Thyroid gland (tissue), 4 donors: ENCODE results near the gene PPP2R3A.

Experiments
- CTCF ChIP-seq, 6 experiments: fragments of 200-600 bp in 3 of 6; fragments of 450-650 bp in 3 of 6; sonication (generic) in 3 of 6; IDR thresholded peaks; one replicate each; pipeline ENCODE4 v1.5.1; 2016 to 2019; ENCODE audit warnings: antibody characterized with exemption in 6 of 6, mild to moderate bottlenecking in 2 of 6, inconsistent platforms in 1 of 6, moderate library complexity in 1 of 6
- POLR2A ChIP-seq, 2 donors: fragments of 450-650 bp; IDR thresholded peaks; one replicate each; pipeline ENCODE4 v1.6.1; 2017; ENCODE audit warnings: antibody characterized with exemption in 2 of 2, mild to moderate bottlenecking in 2 of 2, moderate library complexity in 1 of 2

GRCh38 chr3:135981701-135982403 is 16.3 kb downstream of the PPP2R3A start:
- TF ChIP-seq CTCF (IDR thresholded peaks at IDR 0.05) (no peak), POLR2A (IDR thresholded peaks at IDR 0.05) (no peak)
